Measurements from ENCODE around the gene THEM5. TPM values are rescaled to one million over a fixed set of nuclear protein-coding genes. Genes with fewer than 3 reads are reported as not detected.

The THEM5 gene
- total and polyA plus RNA-seq, 8 donors: not detected

DNA sequence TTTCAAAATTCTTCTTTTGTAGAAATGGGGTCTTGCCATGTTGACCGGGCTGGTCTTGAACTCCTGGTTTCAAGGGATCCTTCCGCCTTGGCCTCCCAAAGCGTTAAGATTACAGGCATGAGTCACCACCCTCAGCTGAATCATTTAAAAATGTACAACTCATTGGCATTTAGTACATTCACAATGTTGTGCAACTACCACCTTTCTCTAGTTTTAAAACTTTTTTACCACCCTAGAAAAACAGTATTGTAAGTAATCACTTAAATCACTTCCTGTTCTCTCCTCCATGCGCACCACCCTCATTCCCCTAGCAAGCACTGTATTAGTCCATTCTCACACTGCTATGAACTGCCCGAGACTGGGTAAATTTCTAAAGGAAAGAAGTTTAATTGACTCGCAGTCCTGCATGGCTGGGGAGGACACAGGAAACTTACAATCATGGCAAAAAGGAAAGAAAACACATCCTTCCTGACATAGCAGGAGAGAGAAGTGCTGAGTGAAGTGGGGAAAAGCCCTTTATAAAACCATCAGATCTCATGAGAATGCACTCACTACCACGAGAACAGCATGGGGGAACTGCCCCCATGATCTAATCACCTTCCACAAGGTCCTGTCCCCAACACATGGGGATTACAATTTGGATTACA is 14.4 kb upstream of the THEM5 start:
- peaks cover 0 to 3% (median 0%) of the 10 kb centered on the region in 4 donors for H3K36me3 ChIP-seq
- DNase-seq: no peak
- H3K4me3 ChIP-seq: no peak overlapping the region
- no peak for TF ChIP-seq POLR2AphosphoS5 (IDR thresholded peaks at IDR 0.05)
- no peaks in the 10 kb centered on the region for H3K27me3 ChIP-seq
- no peaks in the 10 kb centered on the region for H3K4me1 ChIP-seq
- H3K9me3 ChIP-seq: no peaks in the 10 kb centered on the region
- intact Hi-C loops (cut with DNase I; ENCODE audit: low total_unique reads): no loop called here
- H3K27ac ChIP-seq: no peak overlapping the region
- 65 to 77% (median 76%) methylated on average over 7 of the region's 7 CpGs for whole genome bisulfite sequencing, 5 donors

DNA sequence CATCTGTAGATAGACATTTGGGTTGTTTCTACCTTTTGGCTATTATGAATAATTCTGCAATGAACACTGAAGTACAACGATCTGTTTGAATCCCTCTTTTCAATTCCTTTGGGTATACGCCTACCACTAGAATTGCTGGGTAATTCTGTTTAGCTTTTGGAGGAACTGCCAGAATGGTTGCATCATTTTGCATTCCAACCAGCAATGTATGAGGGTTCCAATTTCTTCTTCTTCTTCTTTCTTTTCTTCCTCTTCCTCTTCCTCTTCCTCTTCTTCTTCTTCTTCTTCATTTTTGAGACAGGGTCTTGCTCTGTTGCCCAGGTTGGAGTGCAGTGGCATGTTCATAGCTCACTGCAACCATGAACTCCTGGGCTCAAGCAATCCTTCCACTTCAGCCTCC is 13.8 kb upstream of the THEM5 start:
- intact Hi-C loops (cut with DNase I; ENCODE audit: low total_unique reads): no loop called here
- H3K27ac ChIP-seq: no peak overlapping the region
- DNase-seq: no peak
- no peaks in the 10 kb centered on the region for H3K9me3 ChIP-seq
- no peaks in the 10 kb centered on the region for H3K36me3 ChIP-seq
- TF ChIP-seq POLR2AphosphoS5 (IDR thresholded peaks at IDR 0.05) (no peak), EP300 (IDR thresholded peaks at IDR 0.05) (no peak)
- H3K4me1 ChIP-seq: no peaks in the 10 kb centered on the region
- H3K27me3 ChIP-seq: no peaks in the 10 kb centered on the region
- WGBS, 5 donors: 64 to 93% (median 78%) methylated on average over 2 of the region's 2 CpGs
- no peak overlapping the region for H3K4me3 ChIP-seq

- no peak overlapping the region for H3K4me3 ChIP-seq
- H3K27ac ChIP-seq: no peak overlapping the region
- intact Hi-C loops (cut with DNase I; ENCODE audit: low total_unique reads): no loop called here
- no peaks in the 10 kb centered on the region for H3K9me3 ChIP-seq
- H3K27me3 ChIP-seq: peaks cover 0 to 3% (median 0%) of the 10 kb centered on the region in 3 donors
- TF ChIP-seq EP300 (IDR thresholded peaks at IDR 0.05) (no peak), POLR2AphosphoS5 (IDR thresholded peaks at IDR 0.05) (no peak), POLR2A (IDR thresholded peaks at IDR 0.05) (no peak), CTCF (IDR thresholded peaks at IDR 0.05) (no peak)
- no peaks in the 10 kb centered on the region for H3K4me1 ChIP-seq
- WGBS, 5 donors: 25 to 40% (median 34%) methylated on average over 2 of the region's 2 CpGs
- H3K36me3 ChIP-seq: no peaks in the 10 kb centered on the region
- DNase-seq: no peak
Observed at GRCh38 chr1:151864411-151864810, 10.9 kb upstream of the THEM5 start.

DNA sequence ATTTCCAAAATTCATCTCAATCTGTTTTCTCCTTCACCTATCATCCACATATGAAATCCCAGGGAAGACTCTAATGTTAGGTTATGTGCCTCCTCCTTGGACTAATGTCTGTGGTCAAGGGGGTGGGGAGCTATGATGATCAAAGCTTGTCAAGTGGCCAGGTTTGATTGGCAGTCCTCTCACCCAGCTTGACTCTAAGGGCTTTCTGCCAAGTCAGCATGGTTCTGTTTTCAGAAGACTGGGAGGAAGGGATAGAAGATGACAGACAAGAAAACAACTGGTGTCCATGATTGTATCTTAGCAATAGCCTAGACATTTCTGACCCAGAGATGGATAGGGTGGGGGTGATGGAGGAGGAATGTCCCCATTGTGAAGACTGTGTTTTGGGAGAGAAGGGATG is 9.1 kb upstream of the THEM5 start:
- H3K4me1 ChIP-seq: no peaks in the 10 kb centered on the region
- no peaks in the 10 kb centered on the region for H3K36me3 ChIP-seq
- no peak for DNase-seq
- no peak overlapping the region for H3K4me3 ChIP-seq
- TF ChIP-seq POLR2A (IDR thresholded peaks at IDR 0.05) (no peak), POLR2AphosphoS5 (IDR thresholded peaks at IDR 0.05) (no peak), CTCF (IDR thresholded peaks at IDR 0.05) (no peak), EP300 (IDR thresholded peaks at IDR 0.05) (no peak)
- H3K27ac ChIP-seq: no peak overlapping the region
- H3K9me3 ChIP-seq: no peaks in the 10 kb centered on the region
- peaks cover 0 to 3% (median 0%) of the 10 kb centered on the region in 3 donors for H3K27me3 ChIP-seq
- intact Hi-C loops (cut with DNase I; ENCODE audit: low total_unique reads): no loop called here

DNA sequence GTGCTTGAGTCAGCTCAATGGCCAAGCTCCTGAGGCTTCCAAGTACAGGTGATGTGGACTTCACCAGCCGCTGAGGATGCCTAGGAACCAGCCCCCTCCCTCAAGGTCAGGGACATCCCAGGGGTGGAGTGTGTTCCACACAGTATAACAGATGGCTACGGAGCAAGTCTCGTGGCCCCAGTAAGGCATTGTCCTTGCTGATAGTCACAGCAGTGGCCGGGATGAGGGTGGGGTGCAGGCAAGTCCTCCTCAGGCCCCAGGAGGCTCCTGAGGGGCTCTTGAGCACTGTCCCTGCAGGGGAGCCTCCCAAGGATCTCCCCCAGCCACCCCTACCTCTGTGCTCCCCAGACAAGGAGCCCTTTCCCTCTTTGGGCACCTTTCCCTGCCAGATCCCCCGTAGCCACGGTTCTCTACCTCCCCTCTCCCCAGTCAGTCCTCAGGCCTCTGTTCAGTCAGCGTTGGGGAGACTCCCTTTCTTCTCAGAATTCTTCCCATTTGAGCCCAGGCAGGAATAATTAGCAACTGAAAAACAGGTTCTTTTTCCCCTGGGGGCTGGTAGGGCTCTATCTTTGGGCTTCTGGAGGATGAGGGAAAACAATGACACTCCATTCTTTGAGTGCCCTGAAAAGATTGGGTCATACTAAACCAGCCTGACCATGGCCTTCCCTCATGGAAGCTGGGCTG is 7.1 kb upstream of the THEM5 start:
- DNase-seq: no peak
- intact Hi-C loops (cut with DNase I; ENCODE audit: low total_unique reads): no loop called here
- Histone ChIP-seq H3K4me3 (no peak overlapping the region), H3K27ac (no peak overlapping the region), H3K4me1 (no peaks in the 10 kb centered on the region), H3K36me3 (no peaks in the 10 kb centered on the region), H3K9me3 (no peaks in the 10 kb centered on the region), H3K27me3 (peaks cover 0 to 3% (median 0%) of the 10 kb centered on the region in 3 donors)
- WGBS, 5 donors: 72 to 90% (median 82%) methylated on average over 7 of the region's 7 CpGs
- TF ChIP-seq POLR2A (IDR thresholded peaks at IDR 0.05) (no peak), POLR2AphosphoS5 (IDR thresholded peaks at IDR 0.05) (no peak), EP300 (IDR thresholded peaks at IDR 0.05) (no peak), CTCF (IDR thresholded peaks at IDR 0.05) (no peak)

Measured in stomach (tissue), 9 donors.